Transverse colon (tissue), 4 donors: ENCODE results near the gene ZNF654.

Experiments used
- EP300 ChIP-seq: sonication (generic); formaldehyde crosslinking; IDR thresholded peaks from one replicate; pipeline ENCODE4 v1.6.1; 2017; ENCODE audit warnings: antibody characterized with exemption, low read depth
- POLR2A ChIP-seq: fragments of 450-650 bp; IDR thresholded peaks from one replicate; pipeline ENCODE4 v1.6.1; 2016; ENCODE audit warnings: antibody characterized with exemption, mild to moderate bottlenecking, moderate library complexity
- POLR2AphosphoS5 ChIP-seq, 3 donors: sonication (generic); formaldehyde crosslinking; IDR thresholded peaks; one replicate each; pipeline ENCODE4 v1.6.1; 2016; ENCODE audit warnings: antibody characterized with exemption in 3 of 3
- TF ChIP-seq, protein P1 (sequence below), 5 experiments: fragments of 200-600 bp in 3 of 5; fragments of 450-650 bp in 2 of 5; sonication (generic) in 3 of 5; IDR thresholded peaks; 1 replicate in 2 of 5; 2 replicates in 3 of 5; pipeline ENCODE4 v1.5.1; 2016 to 2017; ENCODE audit warnings: antibody characterized with exemption in 5 of 5, inconsistent platforms in 3 of 5, mild to moderate bottlenecking in 2 of 5, moderate library complexity in 1 of 5

DNA sequence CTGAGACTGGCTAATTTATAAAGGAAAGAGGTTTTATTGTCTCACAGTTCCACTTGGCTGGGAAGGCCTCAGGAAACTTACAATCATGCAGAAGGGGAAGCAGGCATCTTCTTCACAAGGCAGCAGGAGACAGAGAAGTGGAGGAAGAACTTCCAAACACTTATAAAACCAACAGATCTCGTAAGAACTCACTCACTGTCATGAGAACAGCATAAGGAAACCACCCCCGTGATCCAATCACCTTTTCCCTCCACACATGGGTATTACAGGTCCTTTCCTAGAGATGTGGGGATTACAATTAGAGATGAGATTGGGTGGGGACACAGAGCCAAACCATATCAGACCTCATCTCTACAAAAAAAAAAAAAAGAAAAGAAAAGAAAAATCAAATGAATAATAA, 26.0 kb upstream of the ZNF654 start:
- TF ChIP-seq, protein P1, sequence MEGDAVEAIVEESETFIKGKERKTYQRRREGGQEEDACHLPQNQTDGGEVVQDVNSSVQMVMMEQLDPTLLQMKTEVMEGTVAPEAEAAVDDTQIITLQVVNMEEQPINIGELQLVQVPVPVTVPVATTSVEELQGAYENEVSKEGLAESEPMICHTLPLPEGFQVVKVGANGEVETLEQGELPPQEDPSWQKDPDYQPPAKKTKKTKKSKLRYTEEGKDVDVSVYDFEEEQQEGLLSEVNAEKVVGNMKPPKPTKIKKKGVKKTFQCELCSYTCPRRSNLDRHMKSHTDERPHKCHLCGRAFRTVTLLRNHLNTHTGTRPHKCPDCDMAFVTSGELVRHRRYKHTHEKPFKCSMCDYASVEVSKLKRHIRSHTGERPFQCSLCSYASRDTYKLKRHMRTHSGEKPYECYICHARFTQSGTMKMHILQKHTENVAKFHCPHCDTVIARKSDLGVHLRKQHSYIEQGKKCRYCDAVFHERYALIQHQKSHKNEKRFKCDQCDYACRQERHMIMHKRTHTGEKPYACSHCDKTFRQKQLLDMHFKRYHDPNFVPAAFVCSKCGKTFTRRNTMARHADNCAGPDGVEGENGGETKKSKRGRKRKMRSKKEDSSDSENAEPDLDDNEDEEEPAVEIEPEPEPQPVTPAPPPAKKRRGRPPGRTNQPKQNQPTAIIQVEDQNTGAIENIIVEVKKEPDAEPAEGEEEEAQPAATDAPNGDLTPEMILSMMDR (IDR thresholded peaks at IDR 0.05) = no peak
- TF ChIP-seq POLR2A = no peak
- TF ChIP-seq EP300 = no peak
- no peak for TF ChIP-seq POLR2AphosphoS5 (IDR thresholded peaks at IDR 0.05)
